ENCODE results near the gene DZANK1.

DNA sequence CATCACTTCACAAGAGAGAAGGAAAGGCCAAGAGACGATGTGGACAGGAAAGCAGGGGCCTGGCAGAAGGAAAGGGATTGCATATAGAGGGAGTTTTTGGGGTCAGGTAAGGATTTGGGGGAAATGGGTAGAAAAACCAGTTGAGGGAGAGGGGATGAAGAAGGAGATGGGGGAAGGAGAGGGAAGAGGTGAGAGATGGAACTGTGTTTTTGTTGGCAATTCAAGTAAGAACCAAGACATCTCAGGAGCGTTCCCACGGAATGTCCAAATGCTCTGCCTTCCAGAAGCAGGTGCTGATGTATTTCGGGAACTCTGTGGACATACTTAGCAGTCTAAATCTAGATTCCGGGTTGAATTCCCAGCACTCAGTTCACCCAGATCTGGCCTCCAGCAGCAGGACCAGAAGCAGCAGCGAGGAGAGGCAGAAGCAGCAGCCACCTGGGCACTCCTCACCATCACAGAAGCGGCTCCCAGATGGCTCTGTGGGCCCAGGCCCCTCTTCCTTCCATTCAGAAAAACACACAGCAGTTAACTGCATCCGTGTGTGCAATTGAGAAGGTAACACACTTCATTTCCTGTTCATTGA, 88.8 kb downstream of the DZANK1 start:
- TF ChIP-seq, protein P1, sequence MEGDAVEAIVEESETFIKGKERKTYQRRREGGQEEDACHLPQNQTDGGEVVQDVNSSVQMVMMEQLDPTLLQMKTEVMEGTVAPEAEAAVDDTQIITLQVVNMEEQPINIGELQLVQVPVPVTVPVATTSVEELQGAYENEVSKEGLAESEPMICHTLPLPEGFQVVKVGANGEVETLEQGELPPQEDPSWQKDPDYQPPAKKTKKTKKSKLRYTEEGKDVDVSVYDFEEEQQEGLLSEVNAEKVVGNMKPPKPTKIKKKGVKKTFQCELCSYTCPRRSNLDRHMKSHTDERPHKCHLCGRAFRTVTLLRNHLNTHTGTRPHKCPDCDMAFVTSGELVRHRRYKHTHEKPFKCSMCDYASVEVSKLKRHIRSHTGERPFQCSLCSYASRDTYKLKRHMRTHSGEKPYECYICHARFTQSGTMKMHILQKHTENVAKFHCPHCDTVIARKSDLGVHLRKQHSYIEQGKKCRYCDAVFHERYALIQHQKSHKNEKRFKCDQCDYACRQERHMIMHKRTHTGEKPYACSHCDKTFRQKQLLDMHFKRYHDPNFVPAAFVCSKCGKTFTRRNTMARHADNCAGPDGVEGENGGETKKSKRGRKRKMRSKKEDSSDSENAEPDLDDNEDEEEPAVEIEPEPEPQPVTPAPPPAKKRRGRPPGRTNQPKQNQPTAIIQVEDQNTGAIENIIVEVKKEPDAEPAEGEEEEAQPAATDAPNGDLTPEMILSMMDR (IDR thresholded peaks at IDR 0.05) = no peak
- TF ChIP-seq POLR2A (IDR thresholded peaks at IDR 0.05) = no peak
